Activated CD4-positive, CD25-positive, alpha-beta regulatory T cell treated with anti-CD3 and anti-CD28 coated beads, Interleukin-2, amount 50 U/mL, for 16 hours (primary cell): ENCODE measurements around the gene DOCK4.

Source experiments
- DNase-seq: peaks from one replicate; pipeline ENCODE4 v3.0.0-alpha.2; 2020; ENCODE audit warnings: low read depth, low spot score

DOCK4 gene

DNA sequence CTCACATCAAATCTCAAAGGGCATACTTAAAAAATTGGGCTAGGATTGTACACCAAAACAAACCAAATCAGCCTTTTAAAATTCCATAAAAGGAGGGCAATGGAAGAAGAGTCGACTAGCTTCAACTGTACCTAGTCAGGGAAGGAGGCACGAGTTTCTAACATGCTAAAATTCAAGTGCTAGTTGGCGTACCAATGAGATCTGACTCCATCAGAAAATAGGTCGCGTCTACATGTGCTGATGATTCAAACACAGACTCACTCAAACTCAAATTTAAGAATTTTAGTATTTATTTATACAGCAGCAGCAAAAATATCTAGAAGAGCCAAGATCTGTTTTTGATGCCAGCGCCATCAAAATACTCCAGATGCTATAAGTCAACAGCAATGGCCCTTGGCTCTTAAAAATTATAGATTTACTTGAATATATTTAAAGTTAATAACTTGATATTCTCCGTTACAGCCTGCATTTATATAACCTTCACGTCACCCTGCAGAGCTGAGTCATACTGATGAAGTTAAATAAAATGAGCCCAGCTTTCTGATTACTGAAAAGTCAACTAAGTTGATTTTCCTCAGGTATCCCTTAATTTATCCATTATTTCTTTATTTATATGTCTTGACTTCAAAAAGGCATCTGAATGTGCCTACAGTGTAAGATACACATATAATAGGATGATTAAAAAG lies 341.8 kb downstream of the DOCK4 start:
- no peak for DNase-seq

DNA sequence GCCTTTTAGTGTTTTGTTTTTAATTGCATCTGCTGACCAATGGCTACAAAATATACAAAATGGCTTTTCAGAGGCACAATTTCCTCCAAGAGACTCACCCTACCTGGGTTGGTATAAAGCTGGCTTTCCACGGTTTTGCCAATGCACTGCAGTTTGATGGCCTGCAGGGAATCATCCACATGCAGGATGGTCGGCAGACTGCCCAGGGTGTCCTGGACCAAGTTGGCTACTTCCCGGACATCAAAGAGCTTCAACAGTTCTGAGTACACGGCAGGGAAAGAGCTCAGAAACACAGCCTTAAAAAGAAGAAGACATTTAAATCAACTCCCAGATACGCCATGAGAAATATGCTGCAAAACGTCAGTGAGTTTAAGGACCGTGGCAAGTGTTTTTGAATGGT lies 342.9 kb downstream of the DOCK4 start:
- DNase-seq, result no peak

DNA sequence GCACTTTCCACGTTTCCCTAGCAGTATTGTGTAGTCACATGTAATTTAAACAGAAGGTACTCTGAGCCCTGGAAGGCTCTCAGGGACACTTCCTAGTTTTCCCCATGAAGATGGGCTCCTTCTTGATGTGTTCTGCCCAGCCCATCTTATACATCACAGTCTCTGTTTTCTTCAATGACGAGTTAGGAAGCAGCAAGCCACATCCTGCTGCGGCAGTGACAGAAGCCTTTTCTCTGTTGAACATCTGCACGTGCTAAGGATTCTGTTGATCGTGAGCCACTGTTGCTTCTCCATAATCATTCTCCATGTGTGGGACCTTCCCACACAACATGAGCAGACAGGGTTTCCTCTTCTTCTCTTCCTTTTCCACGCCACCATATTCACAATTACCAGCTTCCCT lies 346.0 kb downstream of the DOCK4 start:
- DNase-seq, result no peak

DNA sequence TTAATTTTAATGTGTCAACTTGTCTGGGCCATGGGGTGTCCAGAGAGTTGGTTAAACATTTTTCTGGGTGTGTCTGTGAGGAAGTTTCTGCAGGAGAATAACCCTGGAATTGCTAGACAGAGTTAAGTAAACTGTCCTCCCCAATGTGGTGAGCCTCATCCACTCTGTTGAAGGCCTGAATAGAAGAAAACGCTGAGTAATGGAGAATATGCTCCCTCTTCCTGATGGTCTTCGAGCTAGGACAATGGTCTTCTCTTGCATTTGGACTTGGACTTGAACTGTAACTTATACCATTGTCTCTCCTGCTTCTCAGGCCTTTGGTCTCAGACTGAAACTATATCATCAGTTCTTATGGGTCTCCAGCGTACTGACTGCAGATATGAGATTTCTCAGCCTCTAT lies 347.9 kb downstream of the DOCK4 start:
- DNase-seq, result no peak

DNA sequence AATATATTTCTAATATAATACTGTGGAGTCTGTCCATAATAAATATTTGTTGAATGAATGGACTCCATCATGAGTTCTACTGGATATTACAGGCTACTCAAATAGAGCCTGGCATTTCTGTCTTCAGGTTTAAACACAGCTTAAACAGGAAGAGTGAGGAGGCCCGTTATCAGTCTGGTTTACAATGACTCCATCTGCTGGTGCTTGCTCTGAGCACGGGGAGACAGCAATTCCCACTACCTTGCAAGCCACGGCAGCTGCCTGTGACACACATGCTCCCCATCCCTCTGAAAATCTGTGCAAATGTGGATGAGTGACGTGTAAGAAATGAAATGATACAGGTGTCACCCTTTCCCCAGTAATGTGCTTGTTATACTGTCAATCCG lies 350.4 kb downstream of the DOCK4 start:
- no peak for DNase-seq

DNA sequence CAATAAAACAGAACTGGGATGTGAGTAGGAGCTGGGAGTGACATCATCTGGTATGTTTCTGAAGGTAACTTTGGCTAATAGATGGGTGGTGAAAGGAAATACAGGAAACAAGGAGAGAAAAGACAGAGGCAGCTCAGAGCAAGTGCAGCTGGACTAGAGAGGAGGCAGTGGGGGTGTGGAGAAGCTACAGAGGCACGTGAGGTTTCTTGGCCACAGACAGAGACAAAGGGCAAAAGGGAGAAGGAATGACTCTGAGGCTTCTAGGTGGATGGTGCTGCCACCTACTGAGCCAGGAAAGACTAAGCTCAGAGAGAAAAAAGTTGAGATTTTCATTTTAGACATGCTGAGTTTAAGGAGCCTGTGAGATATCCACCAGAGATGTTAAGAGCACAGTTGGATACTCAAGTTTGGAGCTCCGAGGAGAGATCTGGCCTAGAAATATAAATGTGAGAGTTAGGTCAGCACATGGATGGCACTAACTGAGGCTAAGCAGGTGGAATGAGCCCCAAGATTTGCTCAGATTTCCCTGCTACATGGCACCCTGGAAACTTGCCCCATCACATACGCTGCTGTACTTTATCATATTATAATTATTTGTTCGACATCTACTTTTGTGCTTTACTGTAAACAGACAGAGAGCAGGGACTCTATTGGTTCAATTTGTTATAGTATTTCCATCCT lies 350.9 kb downstream of the DOCK4 start:
- no peak for DNase-seq

DNA sequence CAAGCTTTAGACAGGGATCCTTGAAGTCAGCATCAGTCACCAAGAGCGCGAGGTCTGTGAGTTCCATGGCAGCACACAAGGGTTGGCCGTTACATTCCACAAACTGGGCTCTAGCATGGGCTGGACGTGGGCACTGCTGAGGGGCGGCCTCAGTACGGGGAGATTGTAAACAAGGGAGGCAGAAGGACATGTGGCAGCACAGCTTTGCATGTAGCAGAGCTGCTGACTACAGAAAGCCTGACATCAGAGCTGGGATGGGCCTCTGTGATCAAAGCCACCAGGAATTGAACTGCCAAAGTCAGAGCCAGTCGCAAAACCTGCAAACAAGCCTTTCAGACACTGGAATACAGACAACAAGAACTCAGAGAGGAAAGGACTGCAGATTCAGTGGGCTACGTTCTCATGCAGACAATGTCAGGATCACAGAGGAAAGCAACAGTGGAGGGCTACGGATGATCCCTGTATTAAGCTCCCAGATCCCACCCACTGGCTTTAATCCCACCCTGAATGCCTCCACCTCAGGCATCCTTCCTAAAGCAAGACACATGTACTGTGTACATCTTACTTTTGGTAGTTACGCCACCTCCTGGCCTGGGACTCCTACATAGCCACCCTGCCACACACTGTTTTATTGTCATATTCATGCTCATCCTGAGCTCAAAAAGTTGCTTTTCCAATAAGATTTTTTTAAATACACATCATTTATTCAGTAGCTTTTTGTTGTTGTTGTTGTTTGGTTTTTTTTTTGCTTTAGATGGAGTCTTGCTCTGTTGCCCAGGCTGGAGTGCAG lies 352.8 kb downstream of the DOCK4 start:
- no peak for DNase-seq

DNA sequence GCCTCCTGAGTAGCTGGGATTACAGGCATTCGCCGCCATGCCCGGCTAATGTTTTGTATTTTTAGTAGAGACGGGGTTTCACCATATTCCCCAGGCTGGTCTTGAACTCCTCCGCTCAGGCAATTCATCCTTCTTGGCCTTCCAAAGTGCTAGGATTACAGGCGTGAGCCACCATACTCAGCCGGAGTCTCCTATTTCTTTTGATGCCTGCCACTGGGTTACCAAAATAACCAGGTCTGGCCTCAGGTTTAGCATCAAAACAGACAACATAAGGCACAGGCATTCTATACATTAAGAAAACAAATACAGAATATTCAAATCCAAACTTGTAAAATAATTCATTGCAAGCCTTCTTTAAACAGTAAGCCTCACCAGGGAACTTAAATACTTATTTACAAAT lies 354.1 kb downstream of the DOCK4 start:
- DNase-seq, result no peak

DNA sequence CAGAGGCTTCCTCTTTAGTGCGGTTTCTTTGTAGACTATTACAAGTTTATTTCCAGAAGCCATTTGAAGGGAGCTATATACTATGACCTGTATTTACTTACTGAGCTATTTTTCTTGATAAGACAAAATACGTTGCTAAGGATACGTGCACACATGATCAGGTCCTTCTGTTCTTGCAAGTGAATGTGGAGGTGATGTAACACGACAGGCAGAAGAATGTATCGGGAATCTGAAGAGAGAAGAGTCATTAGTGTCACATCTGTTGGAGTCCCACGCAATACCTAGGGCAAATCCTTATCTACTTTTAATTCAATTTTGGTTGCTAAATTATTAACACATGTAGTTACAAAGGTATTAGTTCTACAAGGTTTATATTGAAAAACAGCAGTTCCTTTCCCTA lies 359.3 kb downstream of the DOCK4 start:
- no peak for DNase-seq

DNA sequence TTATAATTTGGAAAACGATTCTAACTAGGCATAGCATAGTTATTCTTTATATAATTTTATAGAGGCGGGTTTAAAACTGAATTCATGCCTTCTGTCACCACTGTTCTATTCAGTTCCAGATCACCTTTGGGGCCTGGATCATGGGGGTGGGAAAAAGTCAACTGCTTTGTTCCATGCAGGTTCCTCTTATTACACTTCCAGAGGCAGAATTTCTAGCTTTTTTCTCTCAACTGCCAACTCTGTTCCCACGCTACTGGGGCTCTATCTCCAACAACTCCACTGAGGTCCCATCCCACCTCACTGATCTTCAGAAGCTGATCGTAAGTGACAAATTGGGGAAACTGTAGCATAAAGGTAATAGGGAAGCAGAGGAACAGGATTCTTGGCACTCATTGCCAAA lies 360.3 kb downstream of the DOCK4 start:
- no peak for DNase-seq

DNA sequence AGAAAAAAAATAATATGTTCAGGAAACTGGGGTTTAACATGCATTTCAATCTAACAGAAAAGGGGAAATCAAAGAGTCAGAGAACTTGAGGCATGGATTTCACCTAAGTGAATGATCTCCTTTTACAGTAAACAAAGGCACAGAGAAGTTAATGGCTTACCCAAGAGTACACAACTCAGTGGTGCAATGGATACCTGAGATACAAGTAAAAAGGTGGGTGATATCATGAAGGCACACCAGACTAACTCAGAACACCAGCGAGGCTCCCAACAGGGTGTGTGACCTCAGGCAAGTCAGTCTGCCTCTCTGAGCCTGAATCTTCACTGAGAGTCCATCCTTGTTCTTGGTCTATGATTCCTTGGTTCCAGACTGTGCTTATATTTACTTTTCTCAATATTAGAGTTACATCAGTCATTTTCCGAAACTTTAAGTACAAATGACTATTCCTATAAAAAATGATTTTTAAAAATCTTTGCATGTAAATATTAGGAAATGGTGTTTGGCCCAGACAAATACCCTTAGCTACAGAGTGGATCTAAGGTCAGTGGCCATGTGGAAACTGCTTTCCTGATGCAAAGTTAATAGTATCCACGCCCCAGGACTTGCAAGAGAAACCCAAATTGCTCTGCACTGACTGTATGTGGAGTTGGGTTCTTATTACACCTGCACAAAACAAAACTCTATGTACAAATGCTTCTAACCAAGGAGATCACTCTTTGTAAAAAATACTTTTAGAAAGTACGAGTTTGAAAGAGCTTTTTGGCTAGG lies 361.1 kb downstream of the DOCK4 start:
- DNase-seq, result no peak

DNA sequence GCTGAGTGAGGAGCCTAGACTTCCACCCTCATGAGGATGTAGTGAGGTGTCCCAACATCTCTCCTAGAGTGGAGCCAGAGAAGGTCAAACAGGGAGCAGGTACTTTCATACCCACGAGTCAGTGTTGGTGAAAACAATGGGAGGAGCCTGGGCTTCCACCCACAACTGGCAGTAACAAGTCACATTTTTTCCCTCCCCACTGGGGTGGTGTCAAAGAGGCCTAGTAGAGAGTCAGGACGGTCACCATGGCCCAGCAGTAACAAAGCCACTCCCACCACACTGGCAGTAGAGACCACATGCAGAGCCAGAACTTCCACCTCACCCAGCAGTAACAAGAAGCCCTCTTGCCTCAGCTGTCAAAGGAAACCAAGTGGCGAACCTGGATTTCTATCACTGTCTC lies 363.7 kb downstream of the DOCK4 start:
- no peak for DNase-seq

DNA sequence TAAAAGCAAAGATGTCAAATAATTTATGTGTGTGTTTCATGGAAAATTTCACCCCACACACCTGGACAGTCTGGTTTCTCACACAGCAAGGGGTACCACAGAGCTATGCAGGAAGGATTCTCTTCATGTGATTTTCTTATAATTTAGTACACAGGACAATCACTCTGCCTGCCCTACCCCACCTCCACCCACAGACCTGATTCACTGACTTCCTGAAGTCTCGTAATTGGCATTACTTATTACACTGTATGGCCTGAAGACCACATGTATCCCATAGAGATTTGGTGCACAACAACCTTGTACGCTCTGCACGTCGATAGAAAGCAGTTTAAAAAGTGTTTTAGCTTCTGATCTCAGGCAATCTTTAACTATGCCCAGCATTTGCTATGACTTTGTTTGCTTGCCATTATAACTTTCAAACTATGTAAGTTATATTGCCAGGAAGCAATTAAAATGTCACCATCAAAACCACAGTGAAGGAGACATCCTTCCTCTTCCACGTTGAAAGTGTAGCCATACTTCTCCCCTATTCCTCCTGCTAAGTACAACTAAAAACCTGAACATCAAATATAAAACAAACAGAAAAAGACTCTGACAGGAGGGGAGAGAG lies 364.5 kb downstream of the DOCK4 start:
- DNase-seq, result no peak

DNA sequence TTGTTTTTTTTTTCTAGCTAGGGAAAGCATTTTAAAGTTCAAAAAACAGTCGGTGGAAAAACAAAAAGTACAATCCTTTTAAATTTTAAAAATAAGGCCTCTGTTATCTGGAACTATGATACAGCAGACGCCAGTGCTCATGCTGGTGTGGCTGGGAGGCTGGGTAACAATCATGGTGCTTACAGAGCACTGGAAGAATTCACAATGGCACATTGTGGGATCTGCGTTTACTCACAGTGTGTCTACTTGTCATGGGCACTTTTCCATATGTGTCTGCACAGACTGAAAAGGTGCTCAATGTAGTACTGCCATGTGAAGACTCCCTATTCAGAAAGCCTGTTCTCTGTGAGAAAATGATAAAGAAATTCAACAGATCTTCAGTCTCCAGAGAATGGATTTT lies 365.7 kb downstream of the DOCK4 start:
- no peak for DNase-seq

DNA sequence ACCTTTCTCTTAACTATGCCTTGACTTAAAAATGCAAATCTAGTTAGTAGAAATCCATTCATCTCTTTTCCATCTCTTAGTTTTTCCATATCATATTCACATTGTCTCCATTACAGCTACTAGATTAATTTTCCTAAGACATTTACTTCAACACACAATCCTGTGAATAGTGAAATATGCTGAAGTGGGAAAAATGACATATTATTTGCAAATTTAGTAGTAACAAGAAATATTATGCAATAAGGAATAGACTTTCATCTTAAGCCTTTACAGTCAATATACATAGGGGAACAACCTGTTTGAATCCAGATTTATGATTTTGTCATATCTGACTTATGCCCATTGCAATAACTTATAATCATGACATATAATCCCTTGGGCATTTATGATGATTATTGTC lies 366.9 kb downstream of the DOCK4 start:
- DNase-seq, result no peak

DNA sequence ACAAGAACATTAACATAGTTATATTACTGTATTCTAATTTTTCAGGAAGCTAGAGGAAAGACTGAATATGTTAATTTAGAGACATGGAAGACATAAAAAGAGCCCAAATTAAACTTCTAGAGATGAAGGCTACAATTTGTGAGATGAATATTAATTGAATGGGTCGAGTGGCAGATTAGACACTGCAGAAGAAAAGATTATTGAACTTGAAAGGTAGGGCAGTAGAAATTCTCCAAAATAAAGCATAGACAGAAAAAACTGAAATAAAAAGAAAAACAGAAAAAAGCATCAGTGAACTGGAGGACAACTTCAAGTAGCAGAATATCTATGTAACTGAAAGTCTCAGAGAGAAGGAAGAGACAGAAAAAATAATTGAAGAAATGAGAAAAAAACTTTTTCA lies 369.6 kb downstream of the DOCK4 start:
- DNase-seq, result no peak

DNA sequence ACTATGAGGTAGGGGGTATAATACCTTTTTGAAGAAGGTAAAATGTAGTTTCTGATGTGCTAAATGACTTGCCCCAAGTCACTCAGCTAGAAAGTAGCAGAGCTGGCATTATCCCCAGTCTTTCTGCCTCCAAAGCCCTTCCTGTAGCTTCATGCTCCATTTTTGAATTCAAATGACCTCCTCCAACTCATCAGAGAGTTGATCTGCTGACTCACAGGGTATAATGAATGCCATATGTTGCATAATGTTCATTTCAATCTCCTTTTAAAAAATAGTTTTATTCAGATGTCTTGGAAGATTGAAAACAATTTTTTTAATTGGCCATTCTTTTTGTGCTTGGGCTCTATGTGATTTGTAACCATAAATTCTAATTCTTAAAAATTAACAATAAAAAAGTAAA lies 371.1 kb downstream of the DOCK4 start:
- no peak for DNase-seq

DNA sequence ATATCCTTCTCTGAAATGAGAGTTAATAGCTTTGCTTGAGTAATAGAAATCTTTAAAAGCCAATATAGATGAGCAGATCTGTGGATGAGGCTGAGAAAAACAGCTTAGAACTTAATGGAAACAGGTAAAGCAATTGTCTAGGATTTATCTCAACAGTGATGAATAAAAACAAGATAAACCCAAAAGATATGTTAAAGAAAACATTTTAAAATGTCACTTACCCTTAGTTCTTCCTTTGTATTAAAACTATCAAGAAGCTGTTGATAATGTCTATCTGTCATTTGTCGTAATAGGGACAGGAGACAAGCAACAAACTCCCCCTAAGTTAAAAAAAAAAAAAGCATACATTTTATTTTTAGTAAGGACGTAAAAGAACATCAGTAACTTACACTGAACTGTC lies 371.8 kb downstream of the DOCK4 start:
- no peak for DNase-seq

DNA sequence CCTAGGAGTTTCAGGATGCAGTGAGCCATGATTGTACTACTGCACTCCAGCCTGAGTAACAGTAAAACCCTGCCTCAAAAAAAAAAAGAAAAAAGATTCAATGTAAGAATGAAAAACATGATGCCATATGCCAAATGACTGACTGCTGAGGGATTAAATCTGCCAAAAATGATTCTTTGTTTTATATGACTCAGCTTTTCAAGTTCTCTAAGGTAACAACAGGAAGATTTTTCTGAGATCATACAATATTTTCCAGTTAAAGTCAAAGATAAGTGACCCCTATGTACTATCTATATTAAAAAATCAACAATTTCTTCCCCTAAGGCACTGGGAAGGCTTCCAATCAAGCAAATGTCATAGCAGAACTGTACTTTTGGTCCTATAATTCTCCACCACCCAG lies 372.7 kb downstream of the DOCK4 start:
- DNase-seq, result no peak

DNA sequence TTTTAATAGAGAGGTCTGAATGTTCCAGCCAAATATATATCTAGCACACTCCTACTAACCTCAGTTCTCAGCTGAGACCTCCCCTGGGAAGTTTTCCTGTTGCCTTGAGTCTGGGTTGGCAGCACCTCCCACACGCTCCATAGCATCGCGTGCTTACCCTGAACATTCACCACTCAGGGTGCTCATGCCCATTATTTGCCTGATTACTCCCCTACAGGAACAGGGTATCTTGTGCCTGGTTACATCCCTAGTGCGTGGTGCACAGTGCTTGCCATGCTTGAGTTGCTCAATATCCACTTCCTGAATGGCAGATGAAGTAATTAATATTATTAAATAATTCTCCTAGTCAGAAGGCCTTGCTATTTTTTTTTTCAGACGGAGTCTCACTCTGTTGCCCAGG lies 374.0 kb downstream of the DOCK4 start:
- DNase-seq, result no peak

DNA sequence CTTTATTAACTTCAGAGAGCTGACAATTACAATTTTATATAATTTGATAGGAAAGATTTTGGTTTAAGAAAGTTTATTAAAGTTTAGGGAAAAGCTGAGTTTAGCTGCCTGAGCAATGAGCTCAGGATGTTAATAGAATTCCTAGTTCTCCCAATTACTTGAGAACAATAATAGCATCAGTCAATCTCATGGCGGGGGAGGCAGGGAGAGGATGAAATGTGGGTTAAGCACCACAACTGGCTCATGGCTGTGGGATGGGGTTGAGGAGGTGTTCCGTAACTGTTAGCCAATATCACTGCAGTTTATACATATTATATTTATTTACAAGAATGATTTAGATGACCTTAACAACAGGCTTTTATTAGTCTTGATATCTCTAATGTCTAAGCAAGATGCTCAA lies 377.0 kb downstream of the DOCK4 start:
- DNase-seq, result no peak
